Stomach smooth muscle (tissue), 2 donors: ENCODE results near the gene OBP2A.
"Not testable (repeated sequence)": the region's sequence is repeated elsewhere in the genome, so short reads cannot be mapped to it uniquely, and the experiment has no call there.

Experiments used
- H3K27ac ChIP-seq: one replicate; pipeline ENCODE4 v1.7.0; 2013; ENCODE audit warnings: mild to moderate bottlenecking, low read length, inconsistent platforms
- H3K27me3 ChIP-seq, 2 donors: one replicate each; pipeline ENCODE4 v1.7.0; 2013; ENCODE audit warnings: low read length in 2 of 2; ENCODE audit not compliant: insufficient read depth in 2 of 2, control insufficient read depth in 1 of 2
- H3K36me3 ChIP-seq, 2 donors: one replicate each; pipeline ENCODE4 v1.7.0; 2013; ENCODE audit warnings: low read length in 2 of 2; ENCODE audit not compliant: control insufficient read depth in 2 of 2, insufficient read depth in 2 of 2
- H3K4me1 ChIP-seq: one replicate; pipeline ENCODE4 v1.7.0; 2013; ENCODE audit warnings: low read length; ENCODE audit not compliant: control insufficient read depth, insufficient read depth
- H3K4me3 ChIP-seq, 2 donors: one replicate each; pipeline ENCODE4 v1.7.0; 2013; ENCODE audit warnings: low read length in 2 of 2
- H3K9ac ChIP-seq, 2 donors: one replicate each; pipeline ENCODE4 v1.7.0; 2013; ENCODE audit warnings: low read length in 2 of 2, mild to moderate bottlenecking in 1 of 2
- H3K9me3 ChIP-seq, 2 donors: one replicate each; pipeline ENCODE4 v1.7.0; 2013; ENCODE audit warnings: low read length in 2 of 2; ENCODE audit not compliant: control insufficient read depth in 2 of 2
- donor health status: healthy.
- donor health status: Pancreatic carcinoma.

The OBP2A gene

DNA sequence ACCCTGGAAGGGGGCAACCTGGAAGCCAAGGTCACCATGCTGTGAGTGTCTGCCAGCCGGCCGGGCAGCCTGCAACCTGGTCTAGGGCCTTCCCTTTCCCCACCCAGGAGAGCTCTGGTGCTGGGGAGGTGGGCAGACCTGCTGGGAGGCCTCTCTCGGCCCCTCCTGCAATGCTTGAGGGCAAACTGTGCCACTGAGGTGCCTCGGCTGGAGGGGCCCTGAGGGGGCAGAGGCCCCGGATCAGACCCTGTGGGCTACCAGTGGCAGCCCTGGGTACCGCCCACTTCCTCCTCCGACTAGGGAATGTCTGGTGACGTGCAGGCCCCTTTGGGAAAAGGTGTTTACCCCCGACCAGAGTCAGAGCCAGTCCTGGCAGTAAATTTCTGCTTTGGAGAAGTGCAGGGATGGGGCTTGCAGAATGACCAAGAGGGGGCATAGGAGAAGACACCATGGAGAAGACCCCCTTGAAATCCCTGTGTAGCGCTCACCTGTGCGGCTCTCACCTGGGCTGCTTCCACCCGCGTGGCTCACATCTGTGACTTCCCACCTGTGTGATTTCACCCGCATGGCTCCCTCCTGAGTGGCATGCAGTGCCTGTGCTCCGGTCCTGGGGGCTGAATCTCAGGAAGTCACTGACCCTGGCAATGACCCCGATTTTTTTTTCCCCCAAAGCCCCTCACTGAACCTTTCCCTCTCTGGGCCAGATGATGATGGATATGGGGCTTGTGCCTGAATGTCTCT lies 23.6 kb upstream of the OBP2A start:
- Histone ChIP-seq H3K9ac (no peak overlapping the region), H3K36me3 (no peaks in the 10 kb centered on the region), H3K9me3 (no peaks in the 10 kb centered on the region), H3K4me3 (no peak overlapping the region), H3K27ac (no peak overlapping the region), H3K4me1 (no peaks in the 10 kb centered on the region), H3K27me3 (peaks cover 0 to 11% of the 10 kb centered on the region in 2 donors)

DNA sequence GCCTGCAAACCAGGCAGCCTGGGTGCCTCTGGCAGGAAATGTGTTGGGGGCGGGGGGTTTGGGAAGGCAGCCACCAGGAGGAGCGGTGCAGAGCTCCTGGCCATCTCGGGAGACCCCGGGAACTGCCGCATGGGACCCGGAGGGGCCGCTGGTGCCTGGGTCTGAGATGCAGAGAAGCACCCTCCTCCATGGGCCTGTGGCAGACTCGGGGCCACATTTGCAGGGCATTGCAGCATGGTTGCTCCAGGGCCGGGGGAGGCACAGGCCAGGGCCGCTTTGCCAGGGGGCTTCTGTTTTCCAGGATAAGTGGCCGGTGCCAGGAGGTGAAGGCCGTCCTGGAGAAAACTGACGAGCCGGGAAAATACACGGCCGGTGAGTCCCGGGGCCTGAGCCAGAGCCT lies 23.0 kb upstream of the OBP2A start:
- H3K36me3 ChIP-seq: no peaks in the 10 kb centered on the region
- no peaks in the 10 kb centered on the region for H3K9me3 ChIP-seq
- no peak overlapping the region for H3K27ac ChIP-seq
- H3K4me1 ChIP-seq: no peaks in the 10 kb centered on the region
- peaks cover 0 to 11% of the 10 kb centered on the region in 2 donors for H3K27me3 ChIP-seq
- H3K9ac ChIP-seq: no peak overlapping the region
- no peak overlapping the region for H3K4me3 ChIP-seq

DNA sequence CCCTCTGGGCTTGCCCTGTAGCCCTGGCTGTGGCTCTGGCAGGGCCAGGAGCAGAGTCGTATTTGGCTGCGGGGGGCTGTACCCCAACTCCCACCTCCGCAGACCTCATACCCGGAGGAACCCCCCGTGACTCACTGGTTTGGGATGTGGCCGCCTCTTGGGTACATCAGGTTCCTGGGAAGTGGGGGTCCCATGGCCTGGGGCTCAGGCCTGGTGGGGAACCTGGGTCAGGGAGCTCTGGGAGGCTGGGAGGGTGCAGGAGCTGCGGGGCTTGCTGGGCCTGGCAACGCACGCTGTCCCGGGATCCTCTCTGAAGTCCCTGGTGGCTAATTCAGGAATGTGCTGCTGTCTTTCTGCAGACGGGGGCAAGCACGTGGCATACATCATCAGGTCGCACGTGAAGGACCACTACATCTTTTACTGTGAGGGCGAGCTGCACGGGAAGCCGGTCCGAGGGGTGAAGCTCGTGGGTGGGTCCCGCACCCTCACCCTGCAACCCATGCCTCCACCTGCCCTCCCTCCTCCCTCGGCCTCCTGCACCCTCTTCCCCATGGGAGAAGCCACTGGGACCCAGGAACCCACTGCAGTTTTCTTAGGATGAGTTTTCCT lies 22.3 kb upstream of the OBP2A start:
- Histone ChIP-seq H3K27ac (no peak overlapping the region), H3K36me3 (no peaks in the 10 kb centered on the region), H3K4me1 (no peaks in the 10 kb centered on the region), H3K4me3 (no peak overlapping the region), H3K9ac (no peak overlapping the region), H3K9me3 (no peaks in the 10 kb centered on the region), H3K27me3 (peaks cover 0 to 11% of the 10 kb centered on the region in 2 donors)

DNA sequence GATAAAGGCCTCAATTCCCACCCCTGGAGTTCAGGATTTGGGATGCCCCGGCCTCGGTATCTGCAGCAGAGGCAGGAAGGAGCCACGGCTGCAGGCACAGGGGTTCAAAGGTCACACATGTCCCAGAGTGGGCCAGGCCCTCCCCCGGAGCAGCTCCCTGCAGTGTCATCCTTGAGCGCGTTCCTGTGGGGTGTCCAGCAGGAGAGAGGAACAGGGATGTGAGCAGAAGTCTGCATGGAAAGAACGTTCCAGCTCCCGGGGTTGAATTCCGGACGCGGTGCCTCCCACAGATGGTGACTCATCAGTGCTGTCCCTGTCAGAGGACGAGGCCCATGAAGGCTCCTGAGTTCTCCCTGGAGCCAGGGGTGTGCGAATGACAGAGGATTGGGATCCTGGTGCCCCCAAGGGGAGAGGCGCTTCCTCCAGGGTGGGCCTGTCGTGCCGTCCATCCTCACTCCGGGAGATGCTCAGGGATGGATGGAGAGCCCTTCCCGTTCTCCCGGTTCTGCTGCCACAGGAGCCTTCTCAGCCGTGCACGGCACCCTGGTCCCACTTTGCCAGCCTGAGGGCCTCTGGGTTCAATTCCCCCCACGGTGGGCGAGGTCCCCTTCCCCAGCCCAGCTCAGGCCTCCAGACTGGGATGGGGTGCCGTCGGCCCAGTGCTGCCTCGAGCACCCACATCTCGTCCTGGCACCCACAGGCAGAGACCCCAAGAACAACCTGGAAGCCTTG lies 21.6 kb upstream of the OBP2A start:
- H3K4me1 ChIP-seq: no peaks in the 10 kb centered on the region
- no peak overlapping the region for H3K9ac ChIP-seq
- H3K27me3 ChIP-seq: peaks cover 0 to 11% of the 10 kb centered on the region in 2 donors
- H3K4me3 ChIP-seq: no peak overlapping the region
- H3K27ac ChIP-seq: no peak overlapping the region
- H3K9me3 ChIP-seq: no peaks in the 10 kb centered on the region
- no peaks in the 10 kb centered on the region for H3K36me3 ChIP-seq

DNA sequence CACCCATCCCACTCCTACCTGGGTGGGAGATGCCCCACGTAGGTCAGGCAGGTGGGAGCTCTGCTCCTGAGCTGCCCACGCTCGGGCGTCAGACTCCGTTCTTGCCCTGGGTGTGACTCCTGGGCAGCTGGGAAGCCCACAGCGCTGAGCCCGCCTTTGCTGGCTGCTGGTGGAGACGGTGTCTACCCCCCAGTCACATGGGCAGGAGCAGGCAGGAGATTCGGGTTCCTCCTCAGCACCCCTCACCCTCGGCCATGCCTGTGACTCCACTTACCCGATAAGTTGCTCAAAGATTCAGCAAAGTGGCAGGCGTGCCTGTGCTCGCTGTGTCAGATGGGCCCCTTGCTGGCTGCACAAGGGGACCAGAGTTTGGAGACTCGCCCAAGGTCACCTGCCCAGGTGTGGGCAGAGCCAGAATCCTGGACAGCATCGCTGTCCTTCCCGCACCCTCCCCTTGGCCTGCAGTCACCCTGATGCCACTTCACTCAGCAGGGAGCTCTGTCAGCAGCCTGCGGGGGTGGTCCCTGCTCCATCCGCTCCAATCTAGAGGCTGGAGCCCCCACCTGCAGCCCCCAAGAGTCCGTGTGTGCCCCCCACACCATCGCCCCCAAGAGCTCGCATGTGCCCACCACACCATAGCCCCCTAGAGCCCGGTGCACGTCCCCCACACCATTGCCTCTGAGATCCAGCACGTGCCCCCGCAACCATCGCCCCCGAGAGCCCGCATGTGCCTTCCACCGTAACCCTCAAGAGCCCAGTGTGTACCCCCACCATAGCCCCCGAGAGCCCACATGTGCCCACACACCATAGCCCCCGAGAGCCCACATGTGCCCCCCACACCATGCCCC lies 20.5 kb upstream of the OBP2A start:
- Histone ChIP-seq H3K9me3 (no peaks in the 10 kb centered on the region), H3K9ac (no peak overlapping the region), H3K27me3 (peaks cover 0 to 9% of the 10 kb centered on the region in 2 donors), H3K36me3 (no peaks in the 10 kb centered on the region), H3K27ac (no peak overlapping the region), H3K4me3 (no peak overlapping the region), H3K4me1 (no peaks in the 10 kb centered on the region)

DNA sequence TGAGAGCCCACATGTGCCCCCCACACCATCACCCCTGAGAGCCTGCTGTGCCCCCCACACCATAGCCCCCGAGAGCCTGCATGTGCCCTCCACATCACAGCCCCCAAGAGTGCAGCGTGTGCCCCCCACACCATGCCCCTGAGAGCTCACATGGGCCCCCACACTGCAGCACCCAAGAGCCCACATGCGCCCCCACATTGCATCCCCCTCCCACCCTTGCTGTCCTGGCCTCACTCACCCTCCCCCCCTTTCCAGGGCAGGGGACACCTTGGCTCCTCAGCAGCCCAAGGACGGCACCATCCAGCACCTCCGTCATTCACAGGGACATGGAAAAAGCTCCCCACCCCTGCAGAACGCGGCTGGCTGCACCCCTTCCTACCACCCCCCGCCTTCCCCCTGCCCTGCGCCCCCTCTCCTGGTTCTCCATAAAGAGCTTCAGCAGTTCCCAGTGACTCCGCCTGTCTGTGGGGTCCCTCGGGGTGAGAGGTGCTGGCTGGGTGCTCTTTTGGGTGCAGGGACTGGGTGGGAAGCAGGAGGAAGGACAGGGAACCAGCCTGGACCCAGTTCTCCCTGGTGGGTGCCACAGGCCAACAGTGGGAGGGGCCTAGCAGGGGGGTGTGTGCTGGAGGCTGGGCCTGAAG lies 19.7 kb upstream of the OBP2A start:
- H3K27me3 ChIP-seq: peaks cover 3 to 12% of the 10 kb centered on the region in 2 donors
- no peaks in the 10 kb centered on the region for H3K4me1 ChIP-seq

DNA sequence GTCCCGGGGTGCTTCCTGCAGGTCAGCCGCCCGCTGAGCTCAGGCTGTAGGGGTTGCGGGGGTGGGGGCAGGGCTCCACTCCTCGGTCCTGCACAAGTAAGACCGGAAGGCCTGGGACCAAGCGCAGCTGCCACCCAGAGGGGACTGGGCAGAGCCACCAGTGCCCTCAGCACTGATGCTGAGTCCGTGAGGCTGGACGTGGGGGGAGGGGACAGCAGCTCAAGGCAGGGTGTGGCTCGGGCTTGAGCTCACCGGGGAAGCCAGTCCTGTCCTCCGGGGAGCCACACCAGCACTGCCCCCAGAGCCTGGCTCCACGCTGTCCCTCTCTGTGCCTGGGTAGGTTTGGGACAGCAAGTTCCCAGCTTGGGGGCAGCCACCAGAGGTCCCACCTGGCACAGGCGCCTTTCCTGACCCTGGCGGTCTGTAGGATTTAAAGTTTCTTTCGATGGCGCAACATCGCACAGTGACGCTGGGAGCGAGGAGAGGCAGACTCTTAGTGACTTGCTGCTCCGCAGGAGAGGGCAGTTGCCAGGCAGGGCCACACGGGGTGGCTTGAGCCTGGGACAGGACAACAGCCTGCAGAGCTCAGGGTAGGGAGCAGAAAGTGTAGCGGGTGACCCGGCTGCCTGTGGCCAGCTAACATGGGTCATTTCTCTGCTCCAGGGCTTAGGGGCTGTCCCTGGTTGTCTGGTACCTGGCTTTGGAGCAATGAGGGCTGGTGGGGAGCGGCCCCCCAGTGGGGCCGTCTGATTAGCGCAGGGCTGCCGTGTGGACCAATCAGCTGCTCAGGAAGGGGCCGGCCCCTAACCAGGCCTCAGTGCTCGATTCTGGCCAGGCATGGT lies 19.0 kb upstream of the OBP2A start:
- H3K9ac ChIP-seq: no peak overlapping the region
- H3K27me3 ChIP-seq: peaks cover 3 to 14% of the 10 kb centered on the region in 2 donors
- H3K4me3 ChIP-seq: no peak overlapping the region
- no peaks in the 10 kb centered on the region for H3K4me1 ChIP-seq
- no peaks in the 10 kb centered on the region for H3K9me3 ChIP-seq
- H3K27ac ChIP-seq: no peak overlapping the region
- no peaks in the 10 kb centered on the region for H3K36me3 ChIP-seq

More for the DNA sequence above, 19.7 kb upstream of the OBP2A start:
- Histone ChIP-seq H3K9ac (no peak overlapping the region), H3K27ac (no peak overlapping the region), H3K9me3 (no peaks in the 10 kb centered on the region), H3K36me3 (no peaks in the 10 kb centered on the region), H3K4me3 (no peak overlapping the region)

DNA sequence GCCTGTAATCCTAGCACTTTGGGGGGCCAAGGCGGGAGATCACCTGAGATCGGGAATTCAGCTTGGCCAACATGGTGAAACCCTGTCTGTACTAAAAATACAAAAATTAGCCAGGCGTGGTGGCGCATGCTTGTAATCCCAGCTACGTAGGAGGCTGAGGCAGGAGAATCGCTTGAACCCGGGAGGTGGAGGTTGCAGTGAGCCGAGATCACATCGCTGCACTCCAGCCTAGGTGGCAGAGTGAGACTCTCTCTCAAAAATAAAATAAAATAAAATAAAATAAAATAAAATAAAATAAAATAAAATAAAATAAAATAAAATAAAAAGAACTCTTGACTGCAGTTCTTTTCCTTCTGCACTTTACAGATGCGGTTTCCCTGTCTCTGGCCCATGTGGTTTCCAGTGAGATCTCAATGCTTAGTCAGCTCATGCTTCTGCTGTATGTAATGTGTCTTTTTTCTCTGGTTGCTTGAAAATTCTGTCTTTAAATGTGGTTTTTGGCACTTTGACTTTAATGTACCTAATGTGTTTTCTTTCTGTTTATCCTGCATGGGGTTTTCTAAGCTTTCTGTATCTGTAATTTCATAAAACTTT lies 17.0 kb upstream of the OBP2A start:
- H3K27ac ChIP-seq, H3K9me3 ChIP-seq, H3K4me1 ChIP-seq, H3K9ac ChIP-seq, H3K4me3 ChIP-seq, H3K36me3 ChIP-seq: not testable (repeated sequence)
- H3K27me3 ChIP-seq: peaks cover 5 to 11% of the 10 kb centered on the region in 2 donors

DNA sequence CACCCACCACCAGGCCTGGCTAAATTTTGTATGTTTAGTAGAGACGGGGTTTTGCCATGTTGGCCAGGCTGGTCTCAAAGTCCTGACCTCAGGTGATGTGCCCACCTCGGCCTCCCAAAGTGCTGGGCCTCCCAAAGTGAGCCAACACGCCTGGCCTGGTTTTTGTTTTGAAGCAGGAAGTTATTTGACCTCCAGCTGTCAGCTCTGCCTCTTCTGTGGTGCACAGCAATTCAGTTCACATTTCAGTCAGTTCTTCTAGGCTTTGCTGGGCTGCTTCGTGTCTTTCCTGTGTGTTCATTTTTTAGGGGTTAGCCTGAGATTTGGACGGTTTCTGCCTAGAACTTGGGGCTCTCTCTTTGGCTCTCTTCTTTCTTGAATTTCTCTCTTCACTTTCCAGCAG lies 15.8 kb upstream of the OBP2A start:
- Histone ChIP-seq H3K27me3 (peaks cover 5 to 11% of the 10 kb centered on the region in 2 donors), H3K27ac (no peak overlapping the region), H3K4me3 (no peak overlapping the region), H3K36me3 (no peaks in the 10 kb centered on the region), H3K9ac (no peak overlapping the region), H3K4me1 (no peaks in the 10 kb centered on the region), H3K9me3 (no peaks in the 10 kb centered on the region)
